SK-N-SH (cell line): ENCODE data around the gene SCYGR3. TPM values are rescaled to one million over a fixed set of nuclear protein-coding genes. Genes with fewer than 3 reads are reported as not detected.

Experiments
- CTCF ChIA-PET: fragments of 300-600, 350-600 bp; formaldehyde crosslinking; extraction: SDS; loops from one replicate; lab custom pipeline; 2021; lab: Yijun Ruan, JAX
- POLR2A ChIA-PET: fragments of 350-600 bp; sonication (Branson Sonifier 250); formaldehyde crosslinking; extraction: SDS; loops from one replicate; lab custom pipeline; 2020; ENCODE audit warnings: antibody characterized with exemption, inconsistent platforms; lab: Yijun Ruan, JAX
- DNase-seq: peaks from one replicate; pipeline ENCODE4 v3.0.0; 2012
- H2AFZ ChIP-seq: fragments of 200-600 bp; sonication (generic); 2 replicates; pipeline ENCODE4 v1.8.1; 2016; ENCODE audit warnings: antibody characterized with exemption, mild to moderate bottlenecking, low read depth
- H3F3A ChIP-seq: fragments of 200-600 bp; sonication (generic); replicated peaks from 2 replicates; pipeline ENCODE3; 2016; ENCODE audit warnings: antibody characterized with exemption, mild to moderate bottlenecking; ENCODE audit not compliant: insufficient read depth
- H3K27ac ChIP-seq, 2 experiments: fragments of 200-500 bp in 1 of 2; fragments of 200-600 bp in 1 of 2; sonication (Bioruptor generic) in 1 of 2; sonication (generic), shearing (Covaris generic) in 1 of 2; 2 replicates each; pipeline versions ENCODE4 v1.5.1 to v1.6.1; 2014 to 2016; ENCODE audit warnings: low read depth in 2 of 2, inconsistent platforms in 1 of 2, low read length in 1 of 2, mild to moderate bottlenecking in 1 of 2, mixed read lengths in 1 of 2
- H3K27me3 ChIP-seq: fragments of 200-600 bp; sonication (generic), shearing (Covaris generic); 2 replicates; pipeline ENCODE4 v1.6.1; 2016; ENCODE audit warnings: mixed run types; ENCODE audit not compliant: insufficient read depth
- H3K36me3 ChIP-seq, 2 experiments: fragments of 200-500 bp in 1 of 2; fragments of 200-600 bp in 1 of 2; sonication (Bioruptor generic) in 1 of 2; sonication (generic) in 1 of 2; replicated peaks in 1 of 2; 2 replicates each; pipeline versions ENCODE3 to v1.5.1; 2014 to 2016; ENCODE audit warnings: low read length in 1 of 2, mild to moderate bottlenecking in 1 of 2; ENCODE audit not compliant: insufficient read depth in 2 of 2, control insufficient read depth in 1 of 2
- H3K4me1 ChIP-seq, 2 experiments: fragments of 200-500 bp in 1 of 2; fragments of 200-600 bp in 1 of 2; sonication (Bioruptor generic) in 1 of 2; sonication (generic), shearing (Covaris generic) in 1 of 2; 2 replicates each; pipeline versions ENCODE4 v1.5.1 to v1.6.1; 2014 to 2016; ENCODE audit warnings: low read depth in 1 of 2, low read length in 1 of 2, mixed run types in 1 of 2; ENCODE audit not compliant: insufficient read depth in 2 of 2, control insufficient read depth in 1 of 2
- H3K4me2 ChIP-seq: fragments of 200-600 bp; sonication (generic), shearing (Covaris generic); 2 replicates; pipeline ENCODE4 v1.6.1; 2017; ENCODE audit warnings: mixed run types
- H3K4me3 ChIP-seq, 2 experiments: fragments of 200-500 bp in 1 of 2; fragments of 200-600 bp in 1 of 2; sonication (Bioruptor generic) in 1 of 2; sonication (generic), shearing (Covaris generic) in 1 of 2; 2 replicates each; pipeline versions ENCODE4 v1.5.1 to v1.8.1; 2014 to 2016; ENCODE audit warnings: low read depth in 2 of 2, inconsistent platforms in 1 of 2, low read length in 1 of 2, mild to moderate bottlenecking in 1 of 2, mixed read lengths in 1 of 2, moderate library complexity in 1 of 2
- H3K79me2 ChIP-seq: fragments of 200-600 bp; sonication (generic); 2 replicates; pipeline ENCODE4 v1.8.1; 2017; ENCODE audit warnings: mild to moderate bottlenecking; ENCODE audit not compliant: insufficient read depth
- H3K9ac ChIP-seq: fragments of 200-600 bp; sonication (generic); 2 replicates; pipeline ENCODE4 v1.6.1; 2017; ENCODE audit warnings: mixed run types
- H3K9me2 ChIP-seq: fragments of 200-600 bp; sonication (generic); 2 replicates; pipeline ENCODE4 v1.6.1; 2017; ENCODE audit warnings: mixed run types
- H3K9me3 ChIP-seq: fragments of 200-600 bp; sonication (generic); 2 replicates; pipeline ENCODE4 v1.6.1; 2017; ENCODE audit warnings: mixed run types, mild to moderate bottlenecking, moderate library complexity
- H4K20me1 ChIP-seq: fragments of 200-600 bp; sonication (generic); 2 replicates; pipeline ENCODE4 v1.6.1; 2017; ENCODE audit warnings: mild to moderate bottlenecking, mixed run types; ENCODE audit not compliant: insufficient read depth
- CHD2 ChIP-seq: fragments of 150-350 bp; IDR thresholded peaks from 2 replicates; pipeline ENCODE4 v1.6.1; 2018; ENCODE audit warnings: low read length; ENCODE audit not compliant: partially characterized antibody
- EP300 ChIP-seq, 2 experiments: IDR thresholded peaks; 2 replicates each; pipeline versions ENCODE4 v1.4.0 to v1.6.1; 2012; ENCODE audit warnings: borderline replicate concordance in 1 of 2, low read depth in 1 of 2, low read length in 1 of 2
- EZH2phosphoT487 ChIP-seq: fragments of 200-600 bp; sonication (generic); IDR thresholded peaks from 2 replicates; pipeline ENCODE4 v1.6.1; 2017; ENCODE audit warnings: low read depth, mixed run types, mild to moderate bottlenecking, antibody characterized with exemption, moderate library complexity, borderline replicate concordance
- FOXM1 ChIP-seq: IDR thresholded peaks from 2 replicates; pipeline ENCODE4 v1.4.0; 2012; ENCODE audit warnings: low read depth, mild to moderate bottlenecking
- GABPA ChIP-seq: IDR thresholded peaks from 2 replicates; pipeline ENCODE4 v1.4.0; 2012; ENCODE audit warnings: low read depth, mild to moderate bottlenecking
- GATA2 ChIP-seq: sonication (generic); formaldehyde crosslinking; IDR thresholded peaks from 2 replicates; pipeline ENCODE4 v1.5.0; 2020; ENCODE audit warnings: mild to moderate bottlenecking, missing genetic modification reagents
- MEF2A ChIP-seq: IDR thresholded peaks from 2 replicates; pipeline ENCODE4 v1.4.0; 2012; ENCODE audit warnings: low read depth, borderline replicate concordance
- MXI1 ChIP-seq: IDR thresholded peaks from 2 replicates; pipeline ENCODE4 v1.6.1; 2012; ENCODE audit warnings: mild to moderate bottlenecking, low read depth, low read length, improper control_type of control experiment
- NFIC ChIP-seq: IDR thresholded peaks from 2 replicates; pipeline ENCODE4 v1.4.0; 2012; ENCODE audit warnings: borderline replicate concordance
- NRF1 ChIP-seq: IDR thresholded peaks from 2 replicates; pipeline ENCODE4 v1.6.1; 2012; ENCODE audit warnings: low read depth, mild to moderate bottlenecking, low read length
- RAD21 ChIP-seq: IDR thresholded peaks from 2 replicates; pipeline ENCODE4 v1.6.1; 2012; ENCODE audit warnings: mild to moderate bottlenecking, low read length
- RXRA ChIP-seq: IDR thresholded peaks from 2 replicates; pipeline ENCODE4 v1.4.0; 2012; ENCODE audit warnings: low read depth, mild to moderate bottlenecking, borderline replicate concordance
- SIN3A ChIP-seq: IDR thresholded peaks from 2 replicates; pipeline ENCODE4 v1.6.1; 2012; ENCODE audit warnings: low read depth, mild to moderate bottlenecking, low read length, moderate library complexity, borderline replicate concordance
- SMC3 ChIP-seq: IDR thresholded peaks from 2 replicates; pipeline ENCODE4 v1.6.1; 2012; ENCODE audit warnings: low read depth, low read length, improper control_type of control experiment
- TAF1 ChIP-seq: IDR thresholded peaks from 2 replicates; pipeline ENCODE4 v1.6.1; 2012; ENCODE audit warnings: low read depth, mild to moderate bottlenecking, low read length, moderate library complexity, borderline replicate concordance
- TCF12 ChIP-seq: IDR thresholded peaks from 2 replicates; pipeline ENCODE4 v1.4.0; 2012
- WGBS: methylation state at CpG from one replicate; pipeline ENCODE4 v1.1.6; 2017; ENCODE audit warnings: low lambda C conversion rate; 5-methylcytosine and 5-hydroxymethylcytosine counted together
- polyA plus RNA-seq, 3 experiments: library from polyadenylated mRNA; depleted of rRNA; stranded (reverse); fragments of >200 nt; gene quantifications; 2 replicates each; pipeline ENCODE4 v1.2.3, GENCODE V29; 2012
- TF ChIP-seq, protein P1 (sequence below): IDR thresholded peaks from 2 replicates; pipeline ENCODE4; 2012
- TF ChIP-seq, protein P2 (sequence below): fragments of 150-350 bp; IDR thresholded peaks from 2 replicates; pipeline ENCODE4 v1.6.1; 2017; ENCODE audit warnings: antibody characterized with exemption, low read length, low read depth, borderline replicate concordance
- TF ChIP-seq, protein P3 (sequence below): IDR thresholded peaks from 2 replicates; pipeline ENCODE4 v1.4.0; 2012; ENCODE audit warnings: low read depth, borderline replicate concordance
- TF ChIP-seq, protein P4 (sequence below): fragments of 200-600 bp; sonication (generic); IDR thresholded peaks from 2 replicates; pipeline ENCODE4 v1.6.1; 2017; ENCODE audit warnings: antibody characterized with exemption, mild to moderate bottlenecking, moderate library complexity

SCYGR3 gene
- polyA plus RNA-seq, 1 of the 3 experiments (the other 2 are of a cell fraction), result not detected

DNA sequence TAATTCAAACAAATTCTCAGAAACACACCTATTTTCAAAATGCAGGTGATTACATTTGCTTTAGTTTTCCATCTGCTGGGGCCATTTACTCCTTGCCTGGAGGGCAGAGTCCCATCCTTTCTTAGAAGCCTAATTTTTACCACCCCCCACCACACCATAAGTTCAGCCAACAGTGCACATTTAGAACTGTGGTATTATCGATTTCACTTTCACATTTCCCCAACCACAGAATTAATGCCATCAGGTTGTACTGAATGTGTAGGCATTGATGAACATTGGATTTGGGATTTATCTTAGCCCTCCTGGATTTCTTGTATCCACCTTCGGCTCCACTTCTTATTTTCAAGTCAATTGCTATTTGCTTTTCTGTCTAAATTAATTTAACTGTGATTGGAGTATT is 4.5 kb downstream of the SCYGR3 start:
- Histone ChIP-seq H4K20me1 (no peaks in the 10 kb centered on the region), H3K9ac (no peak overlapping the region), H3K4me2 (no peak overlapping the region), H3K9me3 (no peaks in the 10 kb centered on the region), H3K36me3 (no peaks in the 10 kb centered on the region), H3F3A (no peaks in the 10 kb centered on the region), H3K4me3 (no peak overlapping the region), H2AFZ (no peak overlapping the region), H3K4me1 (no peaks in the 10 kb centered on the region), H3K9me2 (no peaks in the 10 kb centered on the region), H3K27me3 (no peaks in the 10 kb centered on the region), H3K27ac (no peak overlapping the region), H3K79me2 (no peaks in the 10 kb centered on the region)
- TF ChIP-seq CHD2 (no peak), MXI1 (no peak), RAD21 (no peak), MEF2A (no peak), SMC3 (no peak), NFIC (no peak), GABPA (no peak), GATA2 (CRISPR knock-in tag) (no peak), RXRA (no peak), EZH2phosphoT487 (no peak), SIN3A (no peak), TAF1 (no peak), EP300 (IDR thresholded peaks at IDR 0.05; ENCODE audit: borderline replicate concordance in 1 of 2, low read depth in 1 of 2, low read length in 1 of 2) (no peak), TCF12 (no peak), FOXM1 (no peak), NRF1 (no peak)
- TF ChIP-seq, protein P1, sequence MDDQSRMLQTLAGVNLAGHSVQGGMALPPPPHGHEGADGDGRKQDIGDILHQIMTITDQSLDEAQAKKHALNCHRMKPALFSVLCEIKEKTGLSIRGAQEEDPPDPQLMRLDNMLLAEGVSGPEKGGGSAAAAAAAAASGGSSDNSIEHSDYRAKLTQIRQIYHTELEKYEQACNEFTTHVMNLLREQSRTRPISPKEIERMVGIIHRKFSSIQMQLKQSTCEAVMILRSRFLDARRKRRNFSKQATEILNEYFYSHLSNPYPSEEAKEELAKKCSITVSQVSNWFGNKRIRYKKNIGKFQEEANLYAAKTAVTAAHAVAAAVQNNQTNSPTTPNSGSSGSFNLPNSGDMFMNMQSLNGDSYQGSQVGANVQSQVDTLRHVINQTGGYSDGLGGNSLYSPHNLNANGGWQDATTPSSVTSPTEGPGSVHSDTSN, result no peak
- TF ChIP-seq, protein P2, sequence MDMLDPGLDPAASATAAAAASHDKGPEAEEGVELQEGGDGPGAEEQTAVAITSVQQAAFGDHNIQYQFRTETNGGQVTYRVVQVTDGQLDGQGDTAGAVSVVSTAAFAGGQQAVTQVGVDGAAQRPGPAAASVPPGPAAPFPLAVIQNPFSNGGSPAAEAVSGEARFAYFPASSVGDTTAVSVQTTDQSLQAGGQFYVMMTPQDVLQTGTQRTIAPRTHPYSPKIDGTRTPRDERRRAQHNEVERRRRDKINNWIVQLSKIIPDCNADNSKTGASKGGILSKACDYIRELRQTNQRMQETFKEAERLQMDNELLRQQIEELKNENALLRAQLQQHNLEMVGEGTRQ, result no peak
- TF ChIP-seq, protein P3, sequence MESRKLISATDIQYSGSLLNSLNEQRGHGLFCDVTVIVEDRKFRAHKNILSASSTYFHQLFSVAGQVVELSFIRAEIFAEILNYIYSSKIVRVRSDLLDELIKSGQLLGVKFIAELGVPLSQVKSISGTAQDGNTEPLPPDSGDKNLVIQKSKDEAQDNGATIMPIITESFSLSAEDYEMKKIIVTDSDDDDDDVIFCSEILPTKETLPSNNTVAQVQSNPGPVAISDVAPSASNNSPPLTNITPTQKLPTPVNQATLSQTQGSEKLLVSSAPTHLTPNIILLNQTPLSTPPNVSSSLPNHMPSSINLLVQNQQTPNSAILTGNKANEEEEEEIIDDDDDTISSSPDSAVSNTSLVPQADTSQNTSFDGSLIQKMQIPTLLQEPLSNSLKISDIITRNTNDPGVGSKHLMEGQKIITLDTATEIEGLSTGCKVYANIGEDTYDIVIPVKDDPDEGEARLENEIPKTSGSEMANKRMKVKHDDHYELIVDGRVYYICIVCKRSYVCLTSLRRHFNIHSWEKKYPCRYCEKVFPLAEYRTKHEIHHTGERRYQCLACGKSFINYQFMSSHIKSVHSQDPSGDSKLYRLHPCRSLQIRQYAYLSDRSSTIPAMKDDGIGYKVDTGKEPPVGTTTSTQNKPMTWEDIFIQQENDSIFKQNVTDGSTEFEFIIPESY, result no peak
- TF ChIP-seq, protein P4, sequence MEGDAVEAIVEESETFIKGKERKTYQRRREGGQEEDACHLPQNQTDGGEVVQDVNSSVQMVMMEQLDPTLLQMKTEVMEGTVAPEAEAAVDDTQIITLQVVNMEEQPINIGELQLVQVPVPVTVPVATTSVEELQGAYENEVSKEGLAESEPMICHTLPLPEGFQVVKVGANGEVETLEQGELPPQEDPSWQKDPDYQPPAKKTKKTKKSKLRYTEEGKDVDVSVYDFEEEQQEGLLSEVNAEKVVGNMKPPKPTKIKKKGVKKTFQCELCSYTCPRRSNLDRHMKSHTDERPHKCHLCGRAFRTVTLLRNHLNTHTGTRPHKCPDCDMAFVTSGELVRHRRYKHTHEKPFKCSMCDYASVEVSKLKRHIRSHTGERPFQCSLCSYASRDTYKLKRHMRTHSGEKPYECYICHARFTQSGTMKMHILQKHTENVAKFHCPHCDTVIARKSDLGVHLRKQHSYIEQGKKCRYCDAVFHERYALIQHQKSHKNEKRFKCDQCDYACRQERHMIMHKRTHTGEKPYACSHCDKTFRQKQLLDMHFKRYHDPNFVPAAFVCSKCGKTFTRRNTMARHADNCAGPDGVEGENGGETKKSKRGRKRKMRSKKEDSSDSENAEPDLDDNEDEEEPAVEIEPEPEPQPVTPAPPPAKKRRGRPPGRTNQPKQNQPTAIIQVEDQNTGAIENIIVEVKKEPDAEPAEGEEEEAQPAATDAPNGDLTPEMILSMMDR, result no peak
- WGBS, result 59% methylated on average over 2 of the region's 2 CpGs
- CTCF ChIA-PET, result no interaction called here
- DNase-seq, result no peak
- POLR2A ChIA-PET, result no interaction called here
